Calu3 (cell line): ENCODE data around the gene ABCF2. TPM values are rescaled to one million over a fixed set of nuclear protein-coding genes. Genes with fewer than 3 reads are reported as not detected.

ENCODE experiments used
- BruUV-seq: library from RNA; stranded (reverse); fragments of 400-500 nt; replicated peaks from 2 replicates; lab custom pipeline; 2021; lab: Mats Ljungman, UMichigan
- CTCF ChIA-PET: fragments of 300-600 bp; sonication (Branson Sonifier 250); formaldehyde crosslinking; loops from one replicate; lab custom pipeline; 2022; ENCODE audit warnings: antibody characterized with exemption; lab: Charles Lee
- DNase-seq: peaks from one replicate; pipeline ENCODE4 v3.0.0; 2022
- H3K27ac Mint-ChIP-seq: one replicate; pipeline ENCODE4 v1.8.0; 2022; ENCODE audit warnings: mixed read lengths; ENCODE audit not compliant: unreplicated experiment
- H3K27me3 Mint-ChIP-seq: one replicate; pipeline ENCODE4 v1.8.0; 2022; ENCODE audit warnings: mixed read lengths; ENCODE audit not compliant: unreplicated experiment
- H3K36me3 Mint-ChIP-seq: one replicate; pipeline ENCODE4 v1.8.0; 2022; ENCODE audit warnings: mild to moderate bottlenecking, moderate library complexity, mixed read lengths; ENCODE audit not compliant: insufficient read depth, unreplicated experiment
- H3K4me1 Mint-ChIP-seq: one replicate; pipeline ENCODE4 v1.8.0; 2022; ENCODE audit warnings: mild to moderate bottlenecking, low read depth, mixed read lengths; ENCODE audit not compliant: unreplicated experiment
- H3K4me3 Mint-ChIP-seq: one replicate; pipeline ENCODE4 v1.8.0; 2022; ENCODE audit warnings: mild to moderate bottlenecking, low read depth, moderate library complexity, mixed read lengths; ENCODE audit not compliant: unreplicated experiment
- H3K9me3 Mint-ChIP-seq: one replicate; pipeline ENCODE4 v1.8.0; 2022; ENCODE audit warnings: low read depth, mixed read lengths; ENCODE audit not compliant: unreplicated experiment
- intact Hi-C: fragments of 100-400 bp; cut with micrococcal nuclease; formaldehyde crosslinking; loops from one replicate; pipeline ENCODE4 v1.10.0; 2022; ENCODE audit not compliant: unreplicated experiment
- total RNA-seq: library from RNA; stranded (reverse); gene quantifications from 2 replicates; pipeline ENCODE4 v1.2.3, GENCODE V29; 2022
- TF ChIP-seq, protein P1 (sequence below): fragments of 200-600 bp; IDR thresholded peaks from one replicate; pipeline ENCODE4 v1.8.0; 2022; ENCODE audit warnings: antibody characterized with exemption; ENCODE audit not compliant: unreplicated experiment

ABCF2 gene
- total RNA-seq, 1 experiment from 2014 or later, result 49.7 TPM

DNA sequence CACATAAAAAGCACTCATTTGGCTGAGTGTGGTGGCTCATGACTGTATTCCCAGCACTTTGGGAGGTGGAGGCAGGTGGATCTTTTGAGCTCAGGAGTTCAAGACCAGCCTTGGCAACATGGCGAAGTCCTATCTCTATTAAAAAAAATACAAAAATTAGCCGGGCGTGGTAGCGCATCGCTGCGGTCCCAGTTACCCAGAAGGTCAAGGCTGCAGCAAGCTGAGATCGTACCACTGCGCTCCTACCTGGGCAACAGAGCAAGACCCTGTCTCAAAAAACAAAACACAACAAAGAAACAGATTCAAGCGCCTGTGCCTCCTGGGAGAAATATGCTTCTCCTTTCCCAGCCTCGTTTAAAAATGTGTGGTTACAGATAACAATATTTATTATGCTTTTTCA, 2.2 kb upstream of the ABCF2 start:
- no TSS peak for BruUV-seq
- H3K9me3 Mint-ChIP-seq, result no peaks in the 10 kb centered on the region
- no peak overlapping the region for H3K4me3 Mint-ChIP-seq
- TF ChIP-seq, protein P1, sequence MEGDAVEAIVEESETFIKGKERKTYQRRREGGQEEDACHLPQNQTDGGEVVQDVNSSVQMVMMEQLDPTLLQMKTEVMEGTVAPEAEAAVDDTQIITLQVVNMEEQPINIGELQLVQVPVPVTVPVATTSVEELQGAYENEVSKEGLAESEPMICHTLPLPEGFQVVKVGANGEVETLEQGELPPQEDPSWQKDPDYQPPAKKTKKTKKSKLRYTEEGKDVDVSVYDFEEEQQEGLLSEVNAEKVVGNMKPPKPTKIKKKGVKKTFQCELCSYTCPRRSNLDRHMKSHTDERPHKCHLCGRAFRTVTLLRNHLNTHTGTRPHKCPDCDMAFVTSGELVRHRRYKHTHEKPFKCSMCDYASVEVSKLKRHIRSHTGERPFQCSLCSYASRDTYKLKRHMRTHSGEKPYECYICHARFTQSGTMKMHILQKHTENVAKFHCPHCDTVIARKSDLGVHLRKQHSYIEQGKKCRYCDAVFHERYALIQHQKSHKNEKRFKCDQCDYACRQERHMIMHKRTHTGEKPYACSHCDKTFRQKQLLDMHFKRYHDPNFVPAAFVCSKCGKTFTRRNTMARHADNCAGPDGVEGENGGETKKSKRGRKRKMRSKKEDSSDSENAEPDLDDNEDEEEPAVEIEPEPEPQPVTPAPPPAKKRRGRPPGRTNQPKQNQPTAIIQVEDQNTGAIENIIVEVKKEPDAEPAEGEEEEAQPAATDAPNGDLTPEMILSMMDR, result no peak
- intact Hi-C loops, result no loop called here
- H3K27ac Mint-ChIP-seq, result no peak overlapping the region
- peaks cover 23% of the 10 kb centered on the region for H3K4me1 Mint-ChIP-seq
- H3K27me3 Mint-ChIP-seq, result no peaks in the 10 kb centered on the region
- CTCF ChIA-PET, result no interaction called here
- H3K36me3 Mint-ChIP-seq, result peaks cover 54% of the 10 kb centered on the region
- no peak for DNase-seq

DNA sequence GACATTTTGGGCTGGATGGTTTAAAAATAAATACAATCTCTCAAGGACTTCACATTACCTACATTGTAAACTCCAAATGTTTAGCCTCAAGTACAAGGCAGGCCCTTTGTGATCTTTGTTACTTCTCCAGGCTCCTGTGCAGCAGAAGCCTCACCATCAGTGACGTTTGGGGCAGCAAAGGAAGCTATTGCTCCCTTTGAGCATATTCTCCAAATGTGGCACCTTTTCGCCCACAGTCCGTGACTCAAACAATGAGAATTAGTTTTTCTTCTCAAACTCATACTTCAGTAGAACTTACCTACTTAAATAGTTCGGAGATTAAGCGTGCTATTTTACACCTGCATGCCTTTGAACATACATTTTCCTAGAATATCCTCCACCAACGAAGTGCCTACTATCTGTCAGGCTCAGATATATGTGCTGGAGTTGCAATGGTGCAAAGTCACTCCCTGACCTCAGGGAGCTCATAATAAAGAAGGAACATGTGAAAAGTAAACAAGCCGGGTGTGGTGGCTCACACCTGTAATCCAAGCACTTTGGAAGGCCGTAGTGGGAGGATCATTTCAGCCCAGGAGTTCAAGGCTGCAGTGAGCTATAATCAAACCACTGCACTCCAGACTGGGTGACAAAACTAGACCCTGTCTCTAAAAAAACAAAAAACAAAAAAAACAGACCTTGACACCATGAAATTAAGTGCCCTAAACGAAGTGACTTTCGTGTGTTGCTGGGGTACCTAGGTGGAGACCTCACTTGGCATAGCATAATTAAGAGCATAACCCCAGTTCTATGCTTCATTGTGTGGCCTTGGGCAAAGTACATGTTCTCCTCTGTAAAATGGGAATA, 1.2 kb upstream of the ABCF2 start:
- no peaks in the 10 kb centered on the region for H3K9me3 Mint-ChIP-seq
- H3K36me3 Mint-ChIP-seq, result peaks cover 53% of the 10 kb centered on the region
- TF ChIP-seq, protein P1, result no peak
- intact Hi-C loops, result no loop called here
- CTCF ChIA-PET, result interaction anchor here (1.0 kb wide), 1 partner anchor 200 kb away, joined by 4 read pairs; the partner anchor contains the start of gene ABCB8
- H3K27me3 Mint-ChIP-seq, result no peaks in the 10 kb centered on the region
- no peak for DNase-seq
- H3K4me1 Mint-ChIP-seq, result peaks cover 23% of the 10 kb centered on the region
- BruUV-seq, result no TSS peak
- peak overlapping the region; percentile 88 for H3K4me3 Mint-ChIP-seq
- H3K27ac Mint-ChIP-seq, result peak overlapping the region; percentile 87

DNA sequence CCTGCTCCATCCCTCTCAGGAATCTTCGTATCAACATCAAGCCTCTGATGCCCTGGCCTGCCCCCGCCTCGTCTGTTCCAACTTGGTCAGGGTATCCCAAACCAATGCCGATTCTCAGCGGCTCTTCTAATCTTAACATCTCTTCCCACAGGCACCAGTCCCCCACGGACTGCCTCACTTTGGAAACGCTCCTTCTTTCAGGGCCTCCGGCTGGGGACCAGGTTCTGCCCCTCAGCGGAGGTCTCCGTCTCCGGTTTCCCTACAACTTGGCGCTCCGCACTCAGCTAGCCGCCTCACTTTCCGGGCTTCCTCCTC, 488 bp downstream of the ABCF2 start:
- Mint-ChIP-seq H3K27me3 (no peaks in the 10 kb centered on the region), H3K4me3 (peak overlapping the region; percentile 88), H3K4me1 (peaks cover 15% of the 10 kb centered on the region), H3K36me3 (peaks cover 49% of the 10 kb centered on the region), H3K27ac (peak overlapping the region; percentile 87), H3K9me3 (no peaks in the 10 kb centered on the region)
- TF ChIP-seq, protein P1, result no peak
- no peak for DNase-seq
- CTCF ChIA-PET, result interaction anchor here (1.0 to 1.6 kb wide), 3 partner anchors 17 to 103 kb away, joined by 3 to 14 read pairs (median 5); no protein-coding TSS in a partner anchor
- intact Hi-C loops, result no loop called here
- no TSS peak for BruUV-seq

DNA sequence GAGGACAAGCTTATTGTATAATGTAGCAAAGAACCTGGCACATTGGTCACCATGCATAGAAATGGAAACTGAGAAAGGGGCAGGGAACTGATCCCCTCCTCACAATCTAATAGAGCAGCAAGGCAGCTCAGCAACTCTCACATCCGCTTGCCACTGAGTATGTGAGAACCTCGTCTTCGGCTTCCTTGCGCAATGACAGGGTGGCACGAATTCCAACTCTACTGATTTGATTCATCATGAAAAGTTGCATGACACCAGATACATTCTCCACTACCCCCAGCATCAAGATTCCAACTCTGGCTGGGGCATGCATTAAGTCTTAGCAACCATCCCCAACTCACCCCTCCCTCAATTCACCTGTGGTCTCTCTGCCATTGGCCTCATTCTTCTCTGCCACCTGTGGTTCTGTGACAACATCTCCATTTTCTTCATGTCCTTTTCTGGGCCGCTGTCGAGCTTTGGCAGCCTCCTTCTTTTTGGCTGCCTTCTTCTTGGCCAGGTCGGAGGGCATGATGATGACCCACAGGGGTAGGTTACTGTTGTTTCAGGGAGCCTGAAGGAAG, 976 bp downstream of the ABCF2 start:
- no TSS peak for BruUV-seq
- H3K36me3 Mint-ChIP-seq, result peaks cover 53% of the 10 kb centered on the region
- H3K9me3 Mint-ChIP-seq, result no peaks in the 10 kb centered on the region
- DNase-seq, result no peak
- H3K4me1 Mint-ChIP-seq, result peaks cover 12% of the 10 kb centered on the region
- peak overlapping the region; percentile 88 for H3K4me3 Mint-ChIP-seq
- intact Hi-C loops, result no loop called here
- H3K27me3 Mint-ChIP-seq, result no peaks in the 10 kb centered on the region
- CTCF ChIA-PET, result interaction anchor here (1.6 kb wide), 1 partner anchor 17 kb away, joined by 14 read pairs; no protein-coding TSS in a partner anchor
- TF ChIP-seq, protein P1, result no peak
- peak overlapping the region; percentile 87 for H3K27ac Mint-ChIP-seq
